Stimulated activated CD4-positive, alpha-beta T cell treated with anti-CD3 and anti-CD28 coated beads, Interleukin-15, amount 100 ng/mL, for 48 hours (primary cell): ENCODE results near the gene TMEM215.
"Not testable (repeated sequence)": the region's sequence is repeated elsewhere in the genome, so short reads cannot be mapped to it uniquely, and the experiment has no call there.

Source experiments
- DNase-seq, 2 donors: peaks; one replicate each; pipeline ENCODE4 v3.0.0-alpha.2; 2020; ENCODE audit warnings: low read depth in 2 of 2

TMEM215 gene

GRCh38 chr9:32783168-32783891, at the start of gene TMEM215:
Gene TMEM215 (plus strand): TSS chr9:32783540. CDS start chr9:32784184, 644 bp downstream.
- DNase-seq: no peak

DNA sequence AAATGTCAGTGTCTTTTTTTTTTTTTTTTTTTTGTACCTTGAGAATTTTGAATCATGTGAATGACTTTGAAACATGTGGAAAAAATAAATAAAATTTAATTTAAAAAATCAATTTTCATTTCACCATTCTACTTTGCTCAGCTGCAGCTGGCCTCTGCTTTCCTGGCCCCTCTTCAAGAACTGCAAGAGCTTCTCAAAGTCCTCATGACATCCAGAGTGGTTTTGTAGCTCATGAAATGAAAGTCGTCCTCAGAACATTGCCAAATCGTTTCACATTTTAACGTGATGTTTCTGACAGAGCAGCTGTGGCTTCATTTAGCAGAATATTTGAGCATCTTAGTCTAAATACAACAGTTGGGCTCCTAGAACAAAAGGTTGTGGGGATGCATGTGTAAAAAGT, 47.9 kb upstream of the TMEM215 start:
- no peak for DNase-seq

GRCh38 chr9:32737378-32737777, 46.0 kb upstream of the TMEM215 start:
- DNase-seq: no peak

GRCh38 chr9:32738501-32739172, 44.7 kb upstream of the TMEM215 start:
- DNase-seq: no peak

- no peak for DNase-seq
These were observed 41.6 kb upstream of the TMEM215 start for GRCh38 chr9:32741706-32742105.

DNA sequence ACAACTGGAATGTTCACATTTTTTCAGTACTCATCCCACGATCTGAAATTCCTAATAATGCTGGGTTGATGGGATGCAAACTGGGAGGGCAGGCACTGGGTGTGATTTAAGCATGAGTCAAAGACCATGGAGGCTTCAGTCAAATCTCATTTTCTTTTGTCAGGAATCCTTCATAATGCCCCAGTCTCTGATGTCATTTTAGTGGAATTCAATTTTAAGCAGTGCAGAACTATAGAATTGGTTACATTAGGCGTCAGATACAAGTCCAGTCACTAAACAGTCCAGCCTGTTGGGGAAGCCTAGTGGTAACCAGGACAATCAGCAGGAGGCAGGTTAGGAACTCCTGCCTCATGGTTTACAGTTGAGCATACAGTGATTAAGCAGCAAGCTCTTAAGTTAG, 41.0 kb upstream of the TMEM215 start:
- no peak for DNase-seq

DNA sequence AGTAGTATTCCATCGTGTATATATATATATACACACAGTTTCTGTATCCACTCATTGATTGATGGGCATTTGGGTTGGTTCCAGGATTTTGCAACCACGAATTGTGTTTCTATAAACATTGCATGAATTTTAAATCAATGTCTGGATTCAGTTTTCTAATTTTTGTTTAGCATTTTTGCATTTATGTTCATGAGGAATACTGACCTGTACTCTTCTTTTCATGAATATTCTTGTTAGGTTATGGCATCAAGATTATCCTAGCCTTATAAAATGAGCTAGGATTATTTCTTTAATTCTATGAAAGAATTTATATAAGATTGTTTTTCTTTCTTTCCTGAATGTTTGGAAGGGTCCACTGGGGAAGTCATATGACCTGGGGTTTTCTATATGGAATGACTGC, 35.3 kb upstream of the TMEM215 start:
- no peak for DNase-seq

DNA sequence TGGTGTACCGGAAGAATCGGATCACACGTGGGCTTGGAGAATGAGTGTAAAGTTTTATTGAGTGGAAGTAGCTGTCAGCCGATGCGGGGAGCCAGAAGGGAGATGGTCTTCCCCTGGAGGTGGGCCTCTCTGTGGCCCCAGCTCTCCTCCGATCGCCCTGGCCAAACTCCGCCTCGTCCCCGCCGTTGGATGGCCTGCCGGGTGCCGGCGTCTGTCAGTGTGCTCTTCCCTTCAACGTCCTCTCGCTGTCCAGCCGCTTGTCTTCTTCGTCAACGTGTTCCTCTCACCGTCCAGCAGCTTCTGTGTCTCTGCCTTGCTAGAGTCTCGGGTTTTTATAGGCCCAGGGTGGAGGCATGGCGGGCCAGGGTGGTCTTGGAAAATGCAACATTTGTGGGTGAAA, 27.6 kb upstream of the TMEM215 start:
- no peak for DNase-seq

- no peak for DNase-seq
These were observed 19.2 kb upstream of the TMEM215 start for GRCh38 chr9:32764139-32764538.

GRCh38 chr9:32775283-32775682, 8.1 kb upstream of the TMEM215 start:
- no peak for DNase-seq

DNA sequence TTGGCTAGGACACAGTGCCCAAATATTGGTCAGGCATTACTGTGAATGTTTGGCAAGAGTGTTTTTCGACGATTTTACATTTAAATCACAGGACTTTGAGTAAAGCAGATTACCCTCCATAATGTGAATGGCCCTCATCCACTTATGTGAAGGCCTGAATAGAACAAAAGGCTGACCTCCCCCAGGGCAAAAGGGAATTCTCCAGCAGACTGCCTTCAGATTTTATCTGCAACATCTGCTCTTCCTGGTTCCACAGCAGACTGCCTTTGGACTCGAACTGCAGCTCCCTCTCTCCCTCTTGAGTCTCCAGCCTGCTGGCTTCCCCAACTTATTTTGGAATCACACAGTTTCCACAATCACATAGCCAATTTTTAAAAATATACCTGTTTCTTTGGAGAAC, 7.1 kb upstream of the TMEM215 start:
- DNase-seq: no peak

GRCh38 chr9:32782476-32783167, 718 bp upstream of the TMEM215 start:
- DNase-seq: no peak

DNA sequence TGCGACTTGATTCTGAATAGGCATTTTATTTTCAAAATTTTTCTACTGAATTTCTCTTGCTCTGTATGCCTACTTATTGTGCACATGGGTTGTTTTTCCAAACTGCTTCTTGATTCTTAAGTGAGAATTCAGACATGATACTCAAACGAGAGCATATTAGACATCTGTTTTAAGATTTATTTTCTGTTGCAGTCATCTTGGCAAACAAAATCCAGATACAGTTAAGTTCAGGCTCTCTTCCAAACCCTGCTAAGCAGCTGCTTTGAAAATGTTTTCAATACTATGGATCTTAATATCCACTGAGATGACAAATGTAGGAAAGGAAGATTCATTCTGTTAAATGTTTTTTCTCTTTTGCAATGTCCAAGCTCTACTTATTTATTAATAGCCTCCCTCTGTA, 4.5 kb downstream of the TMEM215 start:
- DNase-seq: no peak

DNA sequence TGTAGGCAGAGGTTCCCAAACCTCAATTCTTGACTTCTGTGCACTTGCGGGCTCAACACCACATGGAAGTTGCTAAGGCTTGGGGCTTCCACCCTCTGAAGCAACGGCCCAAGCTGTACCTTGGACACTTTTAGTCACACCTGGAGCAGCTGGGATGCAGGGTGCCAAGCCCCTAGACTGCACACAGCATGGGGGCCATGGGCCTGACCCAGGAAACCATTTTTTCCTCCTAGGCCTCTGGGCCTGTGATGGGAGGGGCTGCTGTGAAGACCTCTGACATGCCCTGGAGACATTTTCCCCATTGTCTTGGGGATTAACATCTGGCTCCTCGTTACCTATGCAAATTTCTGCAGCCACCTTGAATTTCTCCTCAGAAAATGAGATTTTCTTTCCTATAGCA, 12.7 kb downstream of the TMEM215 start:
- DNase-seq: not testable (repeated sequence)

- no peak for DNase-seq
These were observed 18.2 kb downstream of the TMEM215 start for GRCh38 chr9:32801530-32801929.

GRCh38 chr9:32807217-32807616, 23.9 kb downstream of the TMEM215 start:
- no peak for DNase-seq

DNA sequence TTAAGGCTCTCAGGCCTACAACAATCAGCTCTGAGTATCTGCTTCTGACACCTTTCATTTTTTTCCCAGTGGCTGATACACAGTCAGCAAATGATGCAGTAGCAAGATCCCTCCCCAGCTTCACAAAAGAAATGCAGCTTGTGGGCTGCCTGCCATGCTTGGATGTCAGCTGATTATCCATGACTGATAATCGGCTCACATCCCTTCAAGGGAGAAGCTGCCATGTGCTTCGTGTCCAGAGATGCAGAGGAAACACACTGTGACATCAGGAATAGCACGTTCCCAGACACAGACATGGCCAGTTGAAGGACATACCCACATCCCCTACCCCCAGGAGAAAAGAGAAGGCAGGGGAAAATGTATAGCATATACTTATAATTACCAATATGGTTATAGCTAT, 27.9 kb downstream of the TMEM215 start:
- DNase-seq: no peak

- DNase-seq: no peak
These were observed 37.0 kb downstream of the TMEM215 start for GRCh38 chr9:32820322-32820721.

GRCh38 chr9:32823101-32823500, 39.8 kb downstream of the TMEM215 start:
- DNase-seq: no peak

- no peak for DNase-seq
These were observed 40.2 kb downstream of the TMEM215 start for GRCh38 chr9:32823551-32823950.

- DNase-seq: no peak
These were observed 41.9 kb downstream of the TMEM215 start for GRCh38 chr9:32825203-32825602.

DNA sequence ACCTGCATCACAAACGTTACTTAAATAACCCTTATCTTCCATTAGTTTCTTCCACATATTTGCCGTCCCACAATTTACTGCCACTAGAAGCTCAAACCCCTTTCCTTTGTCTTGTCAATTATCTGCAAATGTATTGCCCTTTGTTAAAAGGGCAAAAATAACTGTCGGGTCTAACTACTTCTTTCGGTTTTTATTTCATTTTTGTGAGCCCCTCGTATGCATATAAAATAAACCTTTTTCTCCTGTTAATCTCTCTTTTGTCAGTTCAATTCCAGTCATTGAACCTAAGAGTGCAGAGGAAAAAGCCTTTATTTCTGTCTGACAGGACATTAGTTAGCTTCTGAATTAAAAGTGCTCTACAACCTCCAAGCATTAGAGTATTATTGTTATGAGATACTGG, 45.5 kb downstream of the TMEM215 start:
- no peak for DNase-seq

DNA sequence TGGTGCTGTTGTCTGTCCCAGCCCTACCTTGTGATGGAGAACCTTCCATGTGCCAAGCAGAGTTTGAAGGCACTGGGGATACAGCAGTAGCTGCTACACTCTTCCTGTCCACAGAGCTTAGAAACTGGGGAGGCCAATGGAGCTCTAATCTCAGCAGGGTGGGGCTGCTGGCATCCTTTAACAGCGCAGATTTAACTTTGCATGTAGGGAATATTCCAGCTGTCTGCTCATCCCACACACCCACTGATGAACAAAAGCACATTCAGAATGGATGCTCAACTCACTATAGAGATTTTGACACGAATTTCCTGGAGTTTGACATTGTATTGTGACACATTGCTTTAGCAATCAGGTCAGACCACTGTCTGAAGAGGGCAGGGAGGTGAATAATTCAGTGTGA, 49.0 kb downstream of the TMEM215 start:
- no peak for DNase-seq
